ENCODE results near the gene RAI14.

The RAI14 gene

GRCh38 chr5:34866989-34867471, 210.9 kb downstream of the RAI14 start:
- DNase-seq = no peak

- DNase-seq = no peak
Observed at GRCh38 chr5:34867660-34868059, 211.5 kb downstream of the RAI14 start.

GRCh38 chr5:34868791-34869190, 212.7 kb downstream of the RAI14 start:
- DNase-seq = no peak

- no peak for DNase-seq
Observed at GRCh38 chr5:34869256-34869655, 213.1 kb downstream of the RAI14 start.

GRCh38 chr5:34870382-34870781, 214.3 kb downstream of the RAI14 start:
- no peak for DNase-seq

GRCh38 chr5:34876275-34876674, 220.1 kb downstream of the RAI14 start:
- DNase-seq = no peak

- DNase-seq = no peak
Observed at GRCh38 chr5:34881246-34881645, 225.1 kb downstream of the RAI14 start.

All from activated CD4-positive, alpha-beta T cell treated with anti-CD3 and anti-CD28 coated beads for 48 hours (primary cell).